LHCN-M2 (cell line): ENCODE data around the gene PPP1R8. TPM values are rescaled to one million over a fixed set of nuclear protein-coding genes. Genes with fewer than 3 reads are reported as not detected.
"Not testable (repeated sequence)": the region's sequence is repeated elsewhere in the genome, so short reads cannot be mapped to it uniquely, and the experiment has no call there.

Experiments used
- DNase-seq: peaks from one replicate; pipeline ENCODE4 v3.0.0-alpha.2; 2012; ENCODE audit warnings: low read depth
- total RNA-seq: library from RNA; depleted of rRNA; stranded (reverse); fragments of >200 nt; gene quantifications from 2 replicates; pipeline ENCODE4 v1.2.3, GENCODE V29; 2014

Gene PPP1R8
- total RNA-seq, 1 experiment from 2014 or later = 57.8 TPM

DNA sequence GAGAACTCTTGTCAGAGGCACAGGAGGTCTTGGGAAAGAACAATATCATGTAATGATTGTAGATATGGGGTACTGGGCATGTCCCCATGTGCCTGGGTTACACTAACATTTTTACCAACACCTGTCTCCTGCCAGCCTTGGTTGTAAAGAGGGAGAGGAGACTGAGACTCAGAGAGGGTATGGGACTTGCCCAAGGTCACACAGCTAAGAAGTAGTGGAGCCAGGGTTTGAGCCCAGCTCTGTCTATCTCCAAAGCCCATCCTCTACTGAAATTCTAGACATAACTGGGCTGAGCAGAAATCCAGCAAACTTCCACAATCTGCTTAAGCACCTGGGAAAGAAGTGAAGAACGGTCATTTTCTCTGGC is 39.1 kb downstream of the PPP1R8 start:
- DNase-seq = no peak

- not testable (repeated sequence) for DNase-seq
Measured at GRCh38 chr1:27871076-27871475, 40.5 kb downstream of the PPP1R8 start.

- DNase-seq = no peak
Measured at GRCh38 chr1:27872059-27872801, 41.6 kb downstream of the PPP1R8 start, which contains the start of gene THEMIS2. TSS of gene THEMIS2 (plus strand) at chr1:27872544. CDS start at chr1:27872572, 28 bp downstream.

- peak; percentile 49 for DNase-seq
Measured at GRCh38 chr1:27872802-27873551, 42.4 kb downstream of the PPP1R8 start.

GRCh38 chr1:27873671-27874384 is 43.2 kb downstream of the PPP1R8 start:
- no peak for DNase-seq

DNA sequence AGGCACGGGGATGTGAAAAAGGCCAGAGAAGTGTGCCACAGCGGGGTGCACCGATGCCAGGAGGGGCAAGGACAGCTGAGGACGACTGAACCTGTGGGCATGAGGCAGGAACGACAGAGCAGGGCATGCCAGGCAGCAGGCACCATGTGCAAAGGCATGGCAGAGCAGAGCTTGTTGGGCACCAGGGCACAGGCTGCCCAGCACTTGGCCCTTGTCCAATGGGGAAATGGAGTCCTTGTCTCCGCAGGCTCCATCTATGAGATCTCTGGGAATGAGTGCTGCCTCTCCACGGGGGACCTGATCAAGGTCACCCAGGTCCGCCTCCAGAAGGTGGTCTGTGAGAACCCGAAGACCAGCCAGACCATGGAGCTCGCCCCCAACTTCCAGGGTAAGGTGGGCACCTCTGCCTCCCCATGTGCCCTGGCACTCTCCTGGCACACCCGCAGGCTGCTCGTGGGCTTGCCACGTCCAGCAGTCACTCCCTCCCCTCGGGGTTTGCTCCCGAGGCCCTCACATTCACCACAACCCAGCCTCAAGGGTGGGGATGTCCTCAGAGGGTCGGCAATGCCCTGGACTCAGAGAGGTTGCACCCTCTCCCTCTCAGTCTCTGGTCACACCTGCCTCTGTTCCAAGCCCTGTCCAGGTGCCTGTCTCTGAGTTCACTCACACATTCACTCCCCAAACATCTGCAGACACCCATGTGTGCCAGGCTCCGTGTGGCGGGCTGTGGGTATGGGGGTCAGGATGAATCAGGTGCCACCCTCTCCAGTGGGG is 45.9 kb downstream of the PPP1R8 start:
- DNase-seq = no peak

- DNase-seq = no peak
Measured at GRCh38 chr1:27877115-27877416, 46.5 kb downstream of the PPP1R8 start.

GRCh38 chr1:27878039-27878438 is 47.5 kb downstream of the PPP1R8 start:
- DNase-seq = no peak

GRCh38 chr1:27878787-27879335 is 48.3 kb downstream of the PPP1R8 start:
- peak; percentile 62 for DNase-seq

GRCh38 chr1:27879374-27880082 is 48.9 kb downstream of the PPP1R8 start:
- DNase-seq = no peak

- no peak for DNase-seq
Measured at GRCh38 chr1:27882543-27882903, 51.9 kb downstream of the PPP1R8 start.

GRCh38 chr1:27883536-27883935 is 53.0 kb downstream of the PPP1R8 start:
- no peak for DNase-seq

DNA sequence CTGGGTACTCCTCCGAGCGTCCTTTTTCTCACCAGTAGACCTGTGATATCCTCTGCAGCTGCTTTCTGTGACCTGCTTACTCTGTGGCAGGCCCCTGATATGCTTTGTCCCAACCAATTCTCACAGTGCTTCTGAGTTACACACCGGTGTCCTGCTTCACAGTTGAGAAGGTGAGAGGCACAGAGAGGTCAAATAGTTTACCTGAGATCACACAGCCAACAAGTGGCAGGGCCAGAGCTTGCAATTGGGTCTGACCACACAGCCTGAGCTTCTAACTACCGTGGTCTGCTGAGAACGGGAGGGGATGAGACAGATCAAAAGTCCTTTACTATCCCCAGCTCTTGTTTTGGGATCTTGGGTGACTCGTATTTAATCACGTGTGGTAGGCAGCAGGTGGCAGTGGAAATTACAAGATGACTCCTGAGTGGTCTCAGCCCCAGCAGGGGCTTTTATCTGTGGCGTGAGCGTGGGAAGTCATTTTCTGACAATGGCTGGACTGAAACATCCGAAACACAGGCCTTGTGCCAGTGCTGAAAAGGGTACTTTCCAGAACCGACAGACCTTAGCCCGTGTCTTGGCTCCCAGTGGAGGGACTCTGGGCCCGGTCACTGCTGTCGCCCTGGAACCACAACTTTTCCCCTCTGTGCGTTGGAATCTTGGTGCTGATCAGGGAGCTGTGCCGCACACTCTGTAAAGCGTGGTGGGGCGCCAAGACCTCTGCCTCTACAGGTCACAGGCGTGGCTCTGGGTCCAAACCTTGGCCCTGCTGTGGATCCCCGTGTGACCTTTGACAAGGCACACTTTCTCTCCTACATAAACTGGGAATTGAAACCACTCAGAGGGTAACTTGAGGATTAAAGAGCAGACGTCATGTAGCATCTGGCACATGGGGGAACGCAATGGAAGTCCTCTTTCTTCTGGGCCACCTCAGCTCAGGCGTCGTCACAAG is 53.7 kb downstream of the PPP1R8 start:
- DNase-seq = peak; percentile 36

GRCh38 chr1:27885114-27885528 is 54.5 kb downstream of the PPP1R8 start:
- no peak for DNase-seq

GRCh38 chr1:27885621-27886352 is 55.2 kb downstream of the PPP1R8 start:
- no peak for DNase-seq

DNA sequence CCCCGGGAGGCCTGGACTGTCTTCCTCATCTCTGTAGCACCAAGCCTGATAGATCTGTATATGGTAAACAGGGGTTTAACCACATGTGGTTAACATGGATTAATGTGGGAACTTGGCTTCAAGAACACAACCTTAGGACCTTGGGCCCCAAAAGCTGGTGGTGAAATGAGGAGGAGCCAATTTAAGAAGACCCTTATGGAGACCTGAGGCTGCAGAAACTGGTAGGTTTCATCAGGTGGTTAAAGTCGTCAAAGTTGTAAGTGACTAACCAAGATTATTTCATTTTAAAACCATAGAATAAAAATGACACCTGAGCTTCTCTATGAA is 55.7 kb downstream of the PPP1R8 start:
- no peak for DNase-seq

DNA sequence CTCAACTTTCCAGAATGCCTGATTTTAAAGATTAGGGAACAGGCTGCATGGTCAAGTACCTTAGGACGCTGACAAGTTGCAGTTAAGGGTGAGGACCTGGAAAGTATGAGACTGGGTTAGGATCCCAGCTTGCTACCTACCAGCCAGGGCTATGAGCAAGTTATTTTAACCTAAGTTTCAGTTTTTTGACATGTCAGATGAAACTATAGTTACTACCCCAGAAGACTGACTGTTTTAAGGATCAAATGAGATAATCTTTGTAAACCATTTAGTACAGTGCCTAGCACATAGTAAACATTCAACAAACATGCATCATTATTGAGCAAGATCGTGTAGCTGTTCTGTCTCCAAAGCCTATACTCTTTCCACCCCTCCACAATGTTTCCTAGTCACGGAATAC is 56.2 kb downstream of the PPP1R8 start:
- DNase-seq = no peak

- DNase-seq = no peak
Measured at GRCh38 chr1:27887215-27888021, 56.8 kb downstream of the PPP1R8 start.
